Thyroid gland (tissue), 4 donors: ENCODE measurements around the gene ADD1. TPM values are rescaled to one million over a fixed set of nuclear protein-coding genes. Genes with fewer than 3 reads are reported as not detected.

Source experiments
- DNase-seq, 2 donors: peaks; one replicate each; pipeline ENCODE4 v3.0.0-alpha.2; 2019
- H3K27ac ChIP-seq, 3 donors: fragments of 200-600 bp; sonication (generic); 1 replicate in 2 of 3; 2 replicates in 1 of 3; pipeline ENCODE4 v1.5.1; 2016 to 2019; ENCODE audit warnings: mild to moderate bottlenecking in 1 of 3, moderate library complexity in 1 of 3
- H3K27me3 ChIP-seq: fragments of 200-600 bp; sonication (generic); one replicate; pipeline ENCODE4 v1.5.1; 2019
- H3K36me3 ChIP-seq, 2 donors: fragments of 200-600 bp; sonication (generic); one replicate each; pipeline ENCODE4 v1.5.1; 2016 to 2019
- H3K4me1 ChIP-seq, 2 donors: fragments of 200-600 bp; sonication (generic); one replicate each; pipeline ENCODE4 v1.5.1; 2017 to 2019
- H3K4me3 ChIP-seq, 3 donors: fragments of 200-600 bp; sonication (generic); replicated peaks in 1 of 3; 1 replicate in 2 of 3; 2 replicates in 1 of 3; pipeline ENCODE4 v1.5.1; 2016; ENCODE audit warnings: mild to moderate bottlenecking in 1 of 3
- H3K9me3 ChIP-seq: fragments of 200-600 bp; sonication (generic); one replicate; pipeline ENCODE4 v1.5.1; 2017
- CTCF ChIP-seq, 6 experiments: fragments of 200-600 bp in 3 of 6; fragments of 450-650 bp in 3 of 6; sonication (generic) in 3 of 6; IDR thresholded peaks; one replicate each; pipeline ENCODE4 v1.5.1; 2016 to 2019; ENCODE audit warnings: antibody characterized with exemption in 6 of 6, mild to moderate bottlenecking in 2 of 6, inconsistent platforms in 1 of 6, moderate library complexity in 1 of 6
- POLR2A ChIP-seq, 2 donors: fragments of 450-650 bp; IDR thresholded peaks; one replicate each; pipeline ENCODE4 v1.6.1; 2017; ENCODE audit warnings: antibody characterized with exemption in 2 of 2, mild to moderate bottlenecking in 2 of 2, moderate library complexity in 1 of 2
- WGBS, 2 donors: methylation state at CpG; one replicate each; pipeline ENCODE4 v1.1.5; 2017; 5-methylcytosine and 5-hydroxymethylcytosine counted together
- intact Hi-C: fragments of 100-400 bp; cut with DNase I; formaldehyde crosslinking; loops from one replicate; pipeline ENCODE4 v1.15.1; 2023
- total RNA-seq, 4 donors: library from RNA; depleted of rRNA; stranded (reverse); fragments of >200 nt; gene quantifications; one replicate each; pipeline ENCODE4 v1.2.3, GENCODE V29; 2016

The ADD1 gene
- total RNA-seq, 4 donors from 2014 or later: 190 to 222 (median 194) TPM

- no peak for TF ChIP-seq CTCF (IDR thresholded peaks at IDR 0.05)
- no peak for TF ChIP-seq POLR2A (IDR thresholded peaks at IDR 0.05)
- H3K27ac ChIP-seq: peak overlapping the region; percentile 10 to 81 (median 70)
- DNase-seq: no peak
- 78% methylated on average over 12 of the region's 13 CpGs; no CpG with 5 or more reads in 1 of the 2 donors for WGBS, 2 donors
- H3K27me3 ChIP-seq: no peaks in the 10 kb centered on the region
- H3K9me3 ChIP-seq: no peaks in the 10 kb centered on the region
- H3K4me3 ChIP-seq: no peak overlapping the region
- intact Hi-C loops: no loop called here
- H3K36me3 ChIP-seq: no peaks in the 10 kb centered on the region
- peaks cover 79 to 95% of the 10 kb centered on the region in 2 donors for H3K4me1 ChIP-seq
These were observed 46.6 kb upstream of the ADD1 start for GRCh38 chr4:2796849-2797544.

- peak overlapping the region; percentile 11 to 81 (median 75) for H3K27ac ChIP-seq
- intact Hi-C loops: no loop called here
- H3K4me3 ChIP-seq: no peak overlapping the region
- WGBS, 2 donors: 57 to 75% methylated on average over 3 to 13 of the region's 23 CpGs
- H3K9me3 ChIP-seq: no peaks in the 10 kb centered on the region
- H3K4me1 ChIP-seq: peaks cover 79 to 89% of the 10 kb centered on the region in 2 donors
- no peak for TF ChIP-seq POLR2A (IDR thresholded peaks at IDR 0.05)
- TF ChIP-seq CTCF (IDR thresholded peaks at IDR 0.05): no peak
- DNase-seq: peak; percentile 44 to 60
- H3K27me3 ChIP-seq: no peaks in the 10 kb centered on the region
- no peaks in the 10 kb centered on the region for H3K36me3 ChIP-seq
These were observed 45.9 kb upstream of the ADD1 start for GRCh38 chr4:2797545-2798305.

- intact Hi-C loops: no loop called here
- WGBS, 2 donors: 31 to 68% methylated on average over 5 to 10 of the region's 29 CpGs
- Histone ChIP-seq H3K27me3 (no peaks in the 10 kb centered on the region), H3K36me3 (no peaks in the 10 kb centered on the region), H3K4me3 (no peak overlapping the region), H3K27ac (peak overlapping the region; percentile 11 to 81 (median 75)), H3K9me3 (no peaks in the 10 kb centered on the region), H3K4me1 (peaks cover 79 to 85% of the 10 kb centered on the region in 2 donors)
- peak; percentile 64 to 65 for DNase-seq
- TF ChIP-seq CTCF (IDR thresholded peaks at IDR 0.05): no peak
- no peak for TF ChIP-seq POLR2A (IDR thresholded peaks at IDR 0.05)
These were observed 45.0 kb upstream of the ADD1 start for GRCh38 chr4:2798399-2799223.

GRCh38 chr4:2799224-2799911, 44.3 kb upstream of the ADD1 start:
- no peak for DNase-seq
- TF ChIP-seq CTCF (IDR thresholded peaks at IDR 0.05) (no peak), POLR2A (IDR thresholded peaks at IDR 0.05) (no peak)
- intact Hi-C loops: no loop called here
- H3K27me3 ChIP-seq: no peaks in the 10 kb centered on the region
- no peak overlapping the region for H3K4me3 ChIP-seq
- WGBS, 2 donors: 69 to 79% methylated on average over 5 to 9 of the region's 14 CpGs
- no peaks in the 10 kb centered on the region for H3K36me3 ChIP-seq
- H3K27ac ChIP-seq: peak overlapping the region in 2 of 3 donors; percentile 75 to 81
- H3K4me1 ChIP-seq: peaks cover 74 to 83% of the 10 kb centered on the region in 2 donors
- no peaks in the 10 kb centered on the region for H3K9me3 ChIP-seq
